GM12878 (cell line): ENCODE results near the gene PITPNC1. TPM values are rescaled to one million over a fixed set of nuclear protein-coding genes. Genes with fewer than 3 reads are reported as not detected.
A peak's percentile ranks its signal among the peaks of the same experiment; 100 is the strongest.

Experiments used
- ASH2L ChIP-seq: fragments of 300-600, 200-600 bp; sonication (generic); IDR thresholded peaks from 2 replicates; pipeline ENCODE4 v1.6.1; 2017; ENCODE audit warnings: low read depth, mild to moderate bottlenecking, borderline replicate concordance
- BCL11A ChIP-seq: IDR thresholded peaks from 2 replicates; pipeline ENCODE4 v1.6.1; 2011; ENCODE audit warnings: low read depth, low read length
- BMI1 ChIP-seq: fragments of 450-650 bp; IDR thresholded peaks from 2 replicates; pipeline ENCODE4 v1.6.1; 2016; ENCODE audit warnings: mild to moderate bottlenecking, moderate library complexity, borderline replicate concordance
- EP300 ChIP-seq, 2 experiments: fragments of 150-350 bp in 1 of 2; IDR thresholded peaks; 2 replicates each; pipeline ENCODE4 v1.6.1; 2011 to 2012; ENCODE audit warnings: low read depth in 2 of 2, low read length in 2 of 2, borderline replicate concordance in 1 of 2, improper control_type of control experiment in 1 of 2, inconsistent platforms in 1 of 2; ENCODE audit not compliant: control insufficient read depth in 1 of 2
- ETV6 ChIP-seq, 2 experiments: fragments of 450-650 bp in 1 of 2; IDR thresholded peaks in 1 of 2; conservative IDR thresholded peaks in 1 of 2; 2 replicates each; pipeline ENCODE4 v1.6.1; 2014; ENCODE audit warnings: antibody characterized with exemption in 1 of 2, borderline replicate concordance in 1 of 2, low read depth in 1 of 2, mild to moderate bottlenecking in 1 of 2, moderate library complexity in 1 of 2
- FOXM1 ChIP-seq: IDR thresholded peaks from 2 replicates; pipeline ENCODE4 v1.6.1; 2012; ENCODE audit warnings: low read depth, mild to moderate bottlenecking, inconsistent platforms, low read length, moderate library complexity
- IKZF2 ChIP-seq, 2 experiments: fragments of 450-650 bp; IDR thresholded peaks; 2 replicates each; pipeline ENCODE4 v1.6.1; 2017; ENCODE audit warnings: mild to moderate bottlenecking in 2 of 2, moderate library complexity in 2 of 2
- KLF5 ChIP-seq: fragments of 450-650 bp; IDR thresholded peaks from 2 replicates; pipeline ENCODE4 v1.6.1; 2014; ENCODE audit warnings: mild to moderate bottlenecking; ENCODE audit not compliant: partially characterized antibody
- MTA3 ChIP-seq: IDR thresholded peaks from 2 replicates; pipeline ENCODE4 v1.6.1; 2012; ENCODE audit warnings: low read length, inconsistent platforms, borderline replicate concordance
- MXI1 ChIP-seq: fragments of 150-350 bp; IDR thresholded peaks from 2 replicates; pipeline ENCODE4 v1.6.1; 2011; ENCODE audit warnings: low read depth, mild to moderate bottlenecking, inconsistent platforms, low read length, improper control_type of control experiment
- MYB ChIP-seq: fragments of 150-350 bp; IDR thresholded peaks from 2 replicates; pipeline ENCODE4 v1.6.1; 2014; ENCODE audit warnings: mild to moderate bottlenecking, low read depth, low read length, borderline replicate concordance
- NBN ChIP-seq: fragments of 450-650 bp; IDR thresholded peaks from 2 replicates; pipeline ENCODE4 v1.6.1; 2016
- NFIC ChIP-seq: IDR thresholded peaks from 2 replicates; pipeline ENCODE4 v1.6.1; 2012; ENCODE audit warnings: low read depth, mild to moderate bottlenecking, inconsistent platforms, low read length, moderate library complexity
- NFXL1 ChIP-seq: fragments of 450-650 bp; IDR thresholded peaks from 2 replicates; pipeline ENCODE4 v1.6.1; 2017; ENCODE audit warnings: antibody characterized with exemption, mild to moderate bottlenecking, borderline replicate concordance
- PAX5 ChIP-seq: IDR thresholded peaks from 2 replicates; pipeline ENCODE4 v1.6.1; 2011; ENCODE audit warnings: low read depth, low read length, borderline replicate concordance
- RCOR1 ChIP-seq: conservative IDR thresholded peaks from 2 replicates; pipeline ENCODE4 v1.6.1; 2012; ENCODE audit warnings: low read depth, low read length, improper control_type of control experiment
- TBL1XR1 ChIP-seq: IDR thresholded peaks from 2 replicates; pipeline ENCODE4 v1.6.1; 2012; ENCODE audit warnings: low read depth, low read length, improper control_type of control experiment
- TCF7 ChIP-seq: IDR thresholded peaks from 2 replicates; pipeline ENCODE4 v1.6.1; 2014; ENCODE audit warnings: antibody characterized with exemption, borderline replicate concordance
- YY1 ChIP-seq: IDR thresholded peaks from 2 replicates; pipeline ENCODE4 v1.6.1; 2011; ENCODE audit warnings: low read depth, mild to moderate bottlenecking, low read length
- polyA plus RNA-seq, 11 experiments: library from polyadenylated mRNA; depleted of rRNA in 4 of 11; unstranded in 6 of 11; stranded (reverse) in 5 of 11; fragments of >200 nt; fragmentation: Nextera tagmentation in 4 of 11; fragmentation: Illumina TruSeq in 1 of 11; extraction: Ambion mirVana in 4 of 11; extraction: Trizol in 1 of 11; gene quantifications; 1 replicate in 1 of 11; 2 replicates in 10 of 11; pipeline versions ENCODE4 v1.2.1 to v1.2.3, GENCODE V29; 2011 to 2016; ENCODE audit warnings: inconsistent platforms in 2 of 11, missing spikeins in 2 of 11, low read depth in 1 of 11
- total RNA-seq, 4 experiments: library from RNA; depleted of rRNA in 3 of 4; stranded (reverse); fragments of >200 nt in 3 of 4; fragmentation: Illumina TruSeq in 1 of 4; extraction: Trizol in 1 of 4; gene quantifications; 2 replicates each; pipeline versions ENCODE4 v1.2.1 to v1.2.3, GENCODE V29; 2013 to 2021
- TF ChIP-seq, protein P1 (sequence below): IDR thresholded peaks from 2 replicates; pipeline ENCODE4 v1.6.1; 2011; ENCODE audit warnings: mild to moderate bottlenecking, low read depth, low read length, moderate library complexity; ENCODE audit not compliant: insufficient replicate concordance
- TF ChIP-seq, protein P2 (sequence below): fragments of 450-650 bp; IDR thresholded peaks from 2 replicates; pipeline ENCODE4 v1.6.1; 2017; ENCODE audit warnings: low read depth, mild to moderate bottlenecking, moderate library complexity
- TF ChIP-seq, protein P3 (sequence below): fragments of 450-650 bp; IDR thresholded peaks from 2 replicates; pipeline ENCODE4 v1.6.1; 2017; ENCODE audit warnings: mild to moderate bottlenecking, moderate library complexity

PITPNC1 gene
- total and polyA plus RNA-seq, 10 of the 15 experiments (the other 5 are each of a cell fraction or from before 2014, with no cell fraction given), result 12.2 to 62.4 (median 47.3) TPM

DNA sequence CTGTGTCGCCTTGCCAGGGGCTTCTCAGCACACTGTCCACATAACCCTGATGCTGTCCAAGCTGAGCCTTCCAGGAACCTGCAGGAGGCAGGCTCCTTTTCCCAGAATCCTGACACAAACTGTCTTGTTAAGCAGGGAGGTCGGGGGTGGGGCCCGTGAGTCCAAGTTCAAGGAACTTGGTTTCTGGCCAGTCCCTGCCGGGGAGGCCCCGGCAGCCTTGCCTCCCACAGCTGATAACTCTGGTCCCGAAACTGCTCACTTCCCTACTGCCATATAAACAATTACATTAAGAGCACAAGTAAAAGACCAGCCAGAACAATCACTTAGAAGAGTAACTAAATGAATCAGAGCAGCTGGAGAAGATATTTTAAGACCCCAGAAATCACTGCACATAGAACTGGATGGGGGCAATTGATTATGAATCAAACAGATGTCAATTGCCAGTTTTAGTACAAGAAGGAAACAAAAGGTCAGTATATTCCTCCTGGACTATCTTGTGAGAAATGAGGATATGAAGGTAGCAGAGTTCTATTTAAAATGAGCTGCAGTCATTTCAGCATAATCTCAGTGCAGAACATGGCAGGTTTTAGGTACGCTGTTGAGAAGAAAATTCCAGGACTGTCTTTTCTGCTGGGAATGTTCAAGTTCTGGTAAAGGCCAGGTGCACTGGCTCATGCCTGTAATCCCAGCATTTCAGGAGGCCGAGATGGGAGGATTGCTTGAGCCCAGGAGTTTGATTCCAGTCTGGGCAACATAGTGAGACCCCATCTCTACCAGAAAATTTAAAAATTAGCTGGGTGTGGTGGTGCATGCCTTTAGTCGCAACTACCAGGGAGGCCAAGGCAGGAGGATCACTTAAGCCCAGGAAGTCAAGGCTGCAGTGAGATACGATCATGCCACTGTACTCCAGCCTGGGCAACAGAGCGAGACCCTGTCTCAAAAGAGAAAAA, 169.8 kb downstream of the PITPNC1 start (continued):
- TF ChIP-seq KLF5, result no peak
- TF ChIP-seq, protein P1, sequence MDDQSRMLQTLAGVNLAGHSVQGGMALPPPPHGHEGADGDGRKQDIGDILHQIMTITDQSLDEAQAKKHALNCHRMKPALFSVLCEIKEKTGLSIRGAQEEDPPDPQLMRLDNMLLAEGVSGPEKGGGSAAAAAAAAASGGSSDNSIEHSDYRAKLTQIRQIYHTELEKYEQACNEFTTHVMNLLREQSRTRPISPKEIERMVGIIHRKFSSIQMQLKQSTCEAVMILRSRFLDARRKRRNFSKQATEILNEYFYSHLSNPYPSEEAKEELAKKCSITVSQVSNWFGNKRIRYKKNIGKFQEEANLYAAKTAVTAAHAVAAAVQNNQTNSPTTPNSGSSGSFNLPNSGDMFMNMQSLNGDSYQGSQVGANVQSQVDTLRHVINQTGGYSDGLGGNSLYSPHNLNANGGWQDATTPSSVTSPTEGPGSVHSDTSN, result no peak
- 0 out of 2 replicates have a peak, but pooled peaks have one; percentile 58 for TF ChIP-seq RCOR1
- TF ChIP-seq, protein P2, sequence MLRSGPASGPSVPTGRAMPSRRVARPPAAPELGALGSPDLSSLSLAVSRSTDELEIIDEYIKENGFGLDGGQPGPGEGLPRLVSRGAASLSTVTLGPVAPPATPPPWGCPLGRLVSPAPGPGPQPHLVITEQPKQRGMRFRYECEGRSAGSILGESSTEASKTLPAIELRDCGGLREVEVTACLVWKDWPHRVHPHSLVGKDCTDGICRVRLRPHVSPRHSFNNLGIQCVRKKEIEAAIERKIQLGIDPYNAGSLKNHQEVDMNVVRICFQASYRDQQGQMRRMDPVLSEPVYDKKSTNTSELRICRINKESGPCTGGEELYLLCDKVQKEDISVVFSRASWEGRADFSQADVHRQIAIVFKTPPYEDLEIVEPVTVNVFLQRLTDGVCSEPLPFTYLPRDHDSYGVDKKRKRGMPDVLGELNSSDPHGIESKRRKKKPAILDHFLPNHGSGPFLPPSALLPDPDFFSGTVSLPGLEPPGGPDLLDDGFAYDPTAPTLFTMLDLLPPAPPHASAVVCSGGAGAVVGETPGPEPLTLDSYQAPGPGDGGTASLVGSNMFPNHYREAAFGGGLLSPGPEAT, result peak; percentile 82
- TF ChIP-seq FOXM1, result peak; percentile 95
- 0 out of 2 replicates have a peak, but pooled peaks have one; percentile 38 for TF ChIP-seq TCF7
- TF ChIP-seq MTA3, result peak; percentile 78; the same call in 1 of the 2 replicates
- TF ChIP-seq PAX5, result peak; percentile 74; the same call in 1 of the 2 replicates
- TF ChIP-seq NBN, result peak; percentile 70; the same call in 1 of the 2 replicates
- TF ChIP-seq TBL1XR1, result peak; percentile 67; the same call in 1 of the 2 replicates
- no peak for TF ChIP-seq NFXL1
- no peak for TF ChIP-seq ASH2L
- peak; percentile 96 for TF ChIP-seq NFIC
- peak in 1 of 2 experiments; percentile 73; a peak in 1 of 4 replicates for TF ChIP-seq ETV6 (conservative IDR thresholded peaks at IDR 0.05 in 1 of 2, IDR thresholded peaks at IDR 0.05 in 1 of 2; ENCODE audit: borderline replicate concordance in 1 of 2, low read depth in 1 of 2)
- peak; percentile 49 for TF ChIP-seq MXI1
- peak; percentile 95 for TF ChIP-seq IKZF2 (IDR thresholded peaks at IDR 0.05)
- TF ChIP-seq, protein P3, sequence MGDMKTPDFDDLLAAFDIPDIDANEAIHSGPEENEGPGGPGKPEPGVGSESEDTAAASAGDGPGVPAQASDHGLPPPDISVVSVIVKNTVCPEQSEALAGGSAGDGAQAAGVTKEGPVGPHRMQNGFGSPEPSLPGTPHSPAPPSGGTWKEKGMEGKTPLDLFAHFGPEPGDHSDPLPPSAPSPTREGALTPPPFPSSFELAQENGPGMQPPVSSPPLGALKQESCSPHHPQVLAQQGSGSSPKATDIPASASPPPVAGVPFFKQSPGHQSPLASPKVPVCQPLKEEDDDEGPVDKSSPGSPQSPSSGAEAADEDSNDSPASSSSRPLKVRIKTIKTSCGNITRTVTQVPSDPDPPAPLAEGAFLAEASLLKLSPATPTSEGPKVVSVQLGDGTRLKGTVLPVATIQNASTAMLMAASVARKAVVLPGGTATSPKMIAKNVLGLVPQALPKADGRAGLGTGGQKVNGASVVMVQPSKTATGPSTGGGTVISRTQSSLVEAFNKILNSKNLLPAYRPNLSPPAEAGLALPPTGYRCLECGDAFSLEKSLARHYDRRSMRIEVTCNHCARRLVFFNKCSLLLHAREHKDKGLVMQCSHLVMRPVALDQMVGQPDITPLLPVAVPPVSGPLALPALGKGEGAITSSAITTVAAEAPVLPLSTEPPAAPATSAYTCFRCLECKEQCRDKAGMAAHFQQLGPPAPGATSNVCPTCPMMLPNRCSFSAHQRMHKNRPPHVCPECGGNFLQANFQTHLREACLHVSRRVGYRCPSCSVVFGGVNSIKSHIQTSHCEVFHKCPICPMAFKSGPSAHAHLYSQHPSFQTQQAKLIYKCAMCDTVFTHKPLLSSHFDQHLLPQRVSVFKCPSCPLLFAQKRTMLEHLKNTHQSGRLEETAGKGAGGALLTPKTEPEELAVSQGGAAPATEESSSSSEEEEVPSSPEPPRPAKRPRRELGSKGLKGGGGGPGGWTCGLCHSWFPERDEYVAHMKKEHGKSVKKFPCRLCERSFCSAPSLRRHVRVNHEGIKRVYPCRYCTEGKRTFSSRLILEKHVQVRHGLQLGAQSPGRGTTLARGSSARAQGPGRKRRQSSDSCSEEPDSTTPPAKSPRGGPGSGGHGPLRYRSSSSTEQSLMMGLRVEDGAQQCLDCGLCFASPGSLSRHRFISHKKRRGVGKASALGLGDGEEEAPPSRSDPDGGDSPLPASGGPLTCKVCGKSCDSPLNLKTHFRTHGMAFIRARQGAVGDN, result 0 out of 2 replicates have a peak, but pooled peaks have one; percentile 23
- TF ChIP-seq EP300 (IDR thresholded peaks at IDR 0.05; ENCODE audit: borderline replicate concordance in 1 of 2, control insufficient read depth in 1 of 2, low read depth in 2 of 2, low read length in 2 of 2), result peak; percentile 77 to 91; a peak in 3 of 4 replicates
- peak; percentile 47; the same call in 1 of the 2 replicates for TF ChIP-seq BMI1
- TF ChIP-seq BCL11A, result peak; percentile 87
- TF ChIP-seq MYB, result no peak
- TF ChIP-seq YY1, result peak; percentile 55
